ENCODE data around the gene MIEN1. TPM values are rescaled to one million over a fixed set of nuclear protein-coding genes. Genes with fewer than 3 reads are reported as not detected.

The MIEN1 gene
- polyA plus RNA-seq, 3 donors, result 61.7 to 141 (median 124) TPM

DNA sequence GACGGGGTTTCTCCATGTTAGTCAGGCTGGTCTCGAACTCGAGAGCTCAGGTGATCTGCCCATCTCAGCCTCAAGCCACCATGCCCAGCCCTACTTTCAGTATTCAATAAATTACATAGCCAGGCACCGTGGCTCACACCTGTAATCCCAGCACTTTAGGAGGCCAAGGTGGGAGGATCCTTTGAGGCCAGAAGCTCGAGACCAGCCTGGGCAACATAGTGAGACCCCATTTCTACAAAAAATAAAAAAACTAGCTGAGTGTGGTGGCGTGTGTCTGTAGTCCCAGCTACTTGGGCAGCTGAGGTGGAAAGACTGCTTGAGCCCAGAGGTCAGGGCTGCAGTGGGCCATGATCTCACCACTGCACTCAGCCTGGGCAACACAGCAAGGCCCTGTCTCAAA lies 8.2 kb downstream of the MIEN1 start:
- Histone ChIP-seq H3K4me1 (ENCODE audit: control insufficient read depth in 1 of 2, insufficient read depth in 2 of 2, low read length in 2 of 2) (peaks cover 0 to 4% of the 10 kb centered on the region in 2 donors), H3K9me3 (replicated peaks in 1 of 2; ENCODE audit: control insufficient read depth in 1 of 2, insufficient read depth in 1 of 2, low read length in 2 of 2) (no peaks in the 10 kb centered on the region), H3K4me2 (replicated peaks; ENCODE audit: extremely low read depth, low read length, poor library complexity, severe bottlenecking) (no peak overlapping the region), H3K27ac (ENCODE audit: low read depth in 1 of 2, low read length in 2 of 2) (no peak overlapping the region), H3K4me3 (replicated peaks in 1 of 3; ENCODE audit: low read depth in 2 of 3, low read length in 3 of 3) (no peak overlapping the region), H4K20me1 (ENCODE audit: insufficient read depth, low read length) (no peaks in the 10 kb centered on the region), H3K9ac (ENCODE audit: insufficient read depth, low read length, poor library complexity, severe bottlenecking) (no peak overlapping the region), H3K79me2 (ENCODE audit: insufficient read depth, low read length) (no peaks in the 10 kb centered on the region), H3K27me3 (ENCODE audit: control insufficient read depth in 2 of 2, insufficient read depth in 2 of 2, low read length in 2 of 2) (no peaks in the 10 kb centered on the region), H3K36me3 (replicated peaks in 1 of 2; ENCODE audit: control insufficient read depth in 1 of 2, insufficient read depth in 2 of 2, low read length in 2 of 2) (peaks cover under 1 to 7% of the 10 kb centered on the region in 2 donors), H2AFZ (ENCODE audit: insufficient read depth, low read depth, low read length, poor library complexity, severe bottlenecking) (no peak overlapping the region)
- DNase-seq, result no peak
- intact Hi-C loops (cut with micrococcal nuclease), result no loop called here
- Mint-ChIP-seq H3K4me3 (no peak overlapping the region), H3K27ac (no peak overlapping the region), H3K36me3 (peaks cover 8 to 14% of the 10 kb centered on the region in 2 donors), H3K9me3 (peaks cover 0 to 2% (median 0%) of the 10 kb centered on the region in 7 donors), H3K4me1 (peaks cover 2% of the 10 kb centered on the region), H3K27me3 (ENCODE audit: low read depth in 3 of 3) (peaks cover 1 to 5% (median 2%) of the 10 kb centered on the region in 3 donors)
- WGBS (ENCODE audit: insufficient coverage), result 83% methylated on average over 2 of the region's 6 CpGs
- TF ChIP-seq, protein P1, sequence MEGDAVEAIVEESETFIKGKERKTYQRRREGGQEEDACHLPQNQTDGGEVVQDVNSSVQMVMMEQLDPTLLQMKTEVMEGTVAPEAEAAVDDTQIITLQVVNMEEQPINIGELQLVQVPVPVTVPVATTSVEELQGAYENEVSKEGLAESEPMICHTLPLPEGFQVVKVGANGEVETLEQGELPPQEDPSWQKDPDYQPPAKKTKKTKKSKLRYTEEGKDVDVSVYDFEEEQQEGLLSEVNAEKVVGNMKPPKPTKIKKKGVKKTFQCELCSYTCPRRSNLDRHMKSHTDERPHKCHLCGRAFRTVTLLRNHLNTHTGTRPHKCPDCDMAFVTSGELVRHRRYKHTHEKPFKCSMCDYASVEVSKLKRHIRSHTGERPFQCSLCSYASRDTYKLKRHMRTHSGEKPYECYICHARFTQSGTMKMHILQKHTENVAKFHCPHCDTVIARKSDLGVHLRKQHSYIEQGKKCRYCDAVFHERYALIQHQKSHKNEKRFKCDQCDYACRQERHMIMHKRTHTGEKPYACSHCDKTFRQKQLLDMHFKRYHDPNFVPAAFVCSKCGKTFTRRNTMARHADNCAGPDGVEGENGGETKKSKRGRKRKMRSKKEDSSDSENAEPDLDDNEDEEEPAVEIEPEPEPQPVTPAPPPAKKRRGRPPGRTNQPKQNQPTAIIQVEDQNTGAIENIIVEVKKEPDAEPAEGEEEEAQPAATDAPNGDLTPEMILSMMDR (IDR thresholded peaks at IDR 0.05), result no peak

DNA sequence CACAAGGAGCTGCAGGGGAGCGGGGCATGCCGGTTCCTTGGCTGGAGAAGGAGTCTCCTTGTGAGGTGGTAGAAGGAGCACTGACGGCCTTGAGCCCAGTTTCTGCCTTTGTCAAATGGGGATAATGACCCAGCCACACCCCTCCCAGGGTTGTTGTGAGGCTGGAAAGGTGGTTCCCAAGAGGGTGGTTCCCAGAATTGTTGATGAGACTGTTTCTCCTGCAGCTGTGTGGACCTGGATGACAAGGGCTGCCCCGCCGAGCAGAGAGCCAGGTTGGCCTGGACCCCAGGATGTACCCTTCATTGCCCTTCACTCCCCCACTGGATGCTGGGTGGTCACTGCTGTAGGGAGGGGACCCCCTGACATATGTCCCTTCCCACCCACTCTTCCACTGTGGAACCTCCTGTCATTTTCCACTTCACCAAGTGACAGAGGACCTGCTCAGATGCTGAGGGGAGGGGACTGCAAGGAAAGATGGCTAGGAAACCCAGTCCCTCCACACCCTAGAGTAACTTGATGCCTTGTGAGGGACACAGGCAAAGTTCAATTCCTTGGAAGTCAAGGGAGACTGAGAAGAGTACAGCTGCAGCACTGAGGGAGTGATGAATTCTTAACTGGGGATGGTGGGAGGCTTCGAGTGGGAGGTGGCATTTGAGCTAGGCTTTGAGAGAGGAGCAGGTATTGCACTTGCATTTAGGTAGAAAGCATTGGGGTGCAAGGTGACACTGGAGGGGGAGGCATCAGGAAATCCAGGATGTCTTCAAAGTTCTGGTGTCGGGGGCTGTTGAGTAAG lies 10.6 kb downstream of the MIEN1 start:
- no peak overlapping the region for H3K9ac ChIP-seq (ENCODE audit: insufficient read depth, low read length, poor library complexity, severe bottlenecking)
- Mint-ChIP-seq H3K36me3 (peaks cover 0 to 1% of the 10 kb centered on the region in 2 donors), H3K4me3 (no peak overlapping the region), H3K9me3 (peaks cover 0 to 2% (median 0%) of the 10 kb centered on the region in 7 donors), H3K4me1 (peaks cover 2% of the 10 kb centered on the region), H3K27ac (no peak overlapping the region), H3K27me3 (ENCODE audit: low read depth in 3 of 3) (peaks cover 1 to 7% (median 2%) of the 10 kb centered on the region in 3 donors)
- H3K4me1 ChIP-seq (ENCODE audit: control insufficient read depth in 1 of 2, insufficient read depth in 2 of 2, low read length in 2 of 2), result peaks cover 0 to 4% of the 10 kb centered on the region in 2 donors
- H3K4me2 ChIP-seq (replicated peaks; ENCODE audit: extremely low read depth, low read length, poor library complexity, severe bottlenecking), result no peak overlapping the region
- no peak for DNase-seq
- H4K20me1 ChIP-seq (ENCODE audit: insufficient read depth, low read length), result no peaks in the 10 kb centered on the region
- no peaks in the 10 kb centered on the region for H3K36me3 ChIP-seq (replicated peaks in 1 of 2; ENCODE audit: control insufficient read depth in 1 of 2, insufficient read depth in 2 of 2, low read length in 2 of 2)
- H3K27me3 ChIP-seq (ENCODE audit: control insufficient read depth in 2 of 2, insufficient read depth in 2 of 2, low read length in 2 of 2), result no peaks in the 10 kb centered on the region
- no peaks in the 10 kb centered on the region for H3K9me3 ChIP-seq (replicated peaks in 1 of 2; ENCODE audit: control insufficient read depth in 1 of 2, insufficient read depth in 1 of 2, low read length in 2 of 2)
- WGBS (ENCODE audit: insufficient coverage), result 93% methylated on average over 2 of the region's 7 CpGs
- intact Hi-C loops (cut with micrococcal nuclease), result no loop called here
- no peak overlapping the region for H2AFZ ChIP-seq (ENCODE audit: insufficient read depth, low read depth, low read length, poor library complexity, severe bottlenecking)
- H3K79me2 ChIP-seq (ENCODE audit: insufficient read depth, low read length), result no peaks in the 10 kb centered on the region
- H3K4me3 ChIP-seq (replicated peaks in 1 of 3; ENCODE audit: low read depth in 2 of 3, low read length in 3 of 3), result no peak overlapping the region
- no peak overlapping the region for H3K27ac ChIP-seq (ENCODE audit: low read depth in 1 of 2, low read length in 2 of 2)
- TF ChIP-seq, protein P1 (IDR thresholded peaks at IDR 0.05), result no peak
